Peyer's patch (tissue), 4 donors: ENCODE measurements around the gene GCLC. TPM values are rescaled to one million over a fixed set of nuclear protein-coding genes. Genes with fewer than 3 reads are reported as not detected.

Source experiments
- DNase-seq, 3 donors: peaks; one replicate each; pipeline ENCODE4 v3.0.0-alpha.2; 2017 to 2019
- H3K27ac ChIP-seq, 4 donors: fragments of 200-600 bp; sonication (generic); one replicate each; pipeline ENCODE4 v1.5.1; 2016 to 2019
- H3K27me3 ChIP-seq, 2 donors: fragments of 200-600 bp; sonication (generic); one replicate each; pipeline ENCODE4 v1.5.1; 2019
- H3K36me3 ChIP-seq, 3 donors: fragments of 200-600 bp; sonication (generic); one replicate each; pipeline ENCODE4 v1.5.1; 2016 to 2019
- H3K4me1 ChIP-seq, 4 donors: fragments of 200-600 bp; sonication (generic); one replicate each; pipeline ENCODE4 v1.5.1; 2016 to 2019
- H3K4me3 ChIP-seq, 4 donors: fragments of 200-600 bp; sonication (generic); 1 replicate in 3 of 4; 2 replicates in 1 of 4; pipeline ENCODE4 v1.5.1; 2016 to 2019; ENCODE audit warnings: mild to moderate bottlenecking in 1 of 4
- H3K9me3 ChIP-seq, 4 donors: fragments of 200-600 bp; sonication (generic); one replicate each; pipeline ENCODE4 v1.5.1; 2016 to 2019; ENCODE audit warnings: mild to moderate bottlenecking in 1 of 4
- POLR2A ChIP-seq, 2 donors: fragments of 450-650 bp; IDR thresholded peaks; one replicate each; pipeline ENCODE4 v1.5.1; 2017; ENCODE audit warnings: antibody characterized with exemption in 2 of 2, mild to moderate bottlenecking in 2 of 2, moderate library complexity in 2 of 2
- total RNA-seq, 4 donors: library from RNA; depleted of rRNA; stranded (reverse); fragments of >200 nt; gene quantifications; one replicate each; pipeline ENCODE4 v1.1.0, GENCODE V29; 2016
- TF ChIP-seq, protein P1 (sequence below), 6 experiments: fragments of 450-650 bp in 4 of 6; fragments of 200-600 bp in 2 of 6; sonication (generic) in 1 of 6; IDR thresholded peaks; one replicate each; pipeline ENCODE4 v1.5.1; 2017 to 2019; ENCODE audit warnings: antibody characterized with exemption in 6 of 6, mild to moderate bottlenecking in 3 of 6, moderate library complexity in 1 of 6

The GCLC gene
- total RNA-seq, 4 donors from 2014 or later, result 77.5 to 143 (median 126) TPM

DNA sequence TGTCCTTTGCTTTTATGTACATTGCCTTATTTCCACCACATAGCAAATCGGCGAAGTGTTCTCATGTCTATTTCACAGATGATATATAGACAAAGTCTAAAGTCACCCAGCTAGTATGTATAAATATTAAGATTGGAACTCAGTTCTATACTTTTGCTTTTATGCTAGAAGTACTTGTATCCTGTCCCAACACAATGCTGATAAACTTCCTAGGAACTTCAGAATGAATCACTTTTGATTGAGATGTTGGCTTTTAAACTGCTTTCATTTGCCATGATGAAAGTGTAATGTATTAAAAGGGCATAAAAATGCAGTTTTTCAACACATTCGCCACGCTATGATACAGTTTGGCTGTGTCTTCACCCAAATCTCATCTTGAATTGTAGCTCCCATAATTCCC, 50.8 kb downstream of the GCLC start:
- Histone ChIP-seq H3K27ac (no peak overlapping the region), H3K4me3 (no peak overlapping the region), H3K36me3 (peaks cover 0 to 7% (median 0%) of the 10 kb centered on the region in 3 donors), H3K4me1 (peaks cover 0 to 4% (median 0%) of the 10 kb centered on the region in 4 donors), H3K9me3 (no peaks in the 10 kb centered on the region), H3K27me3 (no peaks in the 10 kb centered on the region)
- TF ChIP-seq POLR2A (IDR thresholded peaks at IDR 0.05), result no peak
- TF ChIP-seq, protein P1, sequence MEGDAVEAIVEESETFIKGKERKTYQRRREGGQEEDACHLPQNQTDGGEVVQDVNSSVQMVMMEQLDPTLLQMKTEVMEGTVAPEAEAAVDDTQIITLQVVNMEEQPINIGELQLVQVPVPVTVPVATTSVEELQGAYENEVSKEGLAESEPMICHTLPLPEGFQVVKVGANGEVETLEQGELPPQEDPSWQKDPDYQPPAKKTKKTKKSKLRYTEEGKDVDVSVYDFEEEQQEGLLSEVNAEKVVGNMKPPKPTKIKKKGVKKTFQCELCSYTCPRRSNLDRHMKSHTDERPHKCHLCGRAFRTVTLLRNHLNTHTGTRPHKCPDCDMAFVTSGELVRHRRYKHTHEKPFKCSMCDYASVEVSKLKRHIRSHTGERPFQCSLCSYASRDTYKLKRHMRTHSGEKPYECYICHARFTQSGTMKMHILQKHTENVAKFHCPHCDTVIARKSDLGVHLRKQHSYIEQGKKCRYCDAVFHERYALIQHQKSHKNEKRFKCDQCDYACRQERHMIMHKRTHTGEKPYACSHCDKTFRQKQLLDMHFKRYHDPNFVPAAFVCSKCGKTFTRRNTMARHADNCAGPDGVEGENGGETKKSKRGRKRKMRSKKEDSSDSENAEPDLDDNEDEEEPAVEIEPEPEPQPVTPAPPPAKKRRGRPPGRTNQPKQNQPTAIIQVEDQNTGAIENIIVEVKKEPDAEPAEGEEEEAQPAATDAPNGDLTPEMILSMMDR (IDR thresholded peaks at IDR 0.05), result no peak
- DNase-seq, result no peak

DNA sequence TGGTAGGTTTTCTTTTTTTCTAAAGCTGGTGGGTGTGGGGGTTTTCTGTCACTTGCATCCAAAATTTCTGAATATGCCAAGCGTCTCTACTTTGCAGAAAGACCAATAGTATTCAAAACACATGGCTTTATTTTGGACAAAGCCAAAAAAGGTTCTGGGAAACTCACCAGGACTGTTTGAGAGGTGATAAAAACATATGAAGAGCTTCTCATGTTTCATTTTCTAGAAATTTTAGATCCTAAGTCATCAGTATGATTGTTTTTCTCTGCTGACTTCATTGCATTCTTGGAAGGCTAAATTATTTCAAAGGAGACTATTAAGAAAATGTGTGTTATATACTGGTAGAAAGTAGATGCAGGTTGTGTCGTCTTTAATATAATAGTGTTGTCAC, 51.3 kb downstream of the GCLC start:
- H3K27ac ChIP-seq, result no peak overlapping the region
- no peak overlapping the region for H3K4me3 ChIP-seq
- no peak for TF ChIP-seq POLR2A (IDR thresholded peaks at IDR 0.05)
- TF ChIP-seq, protein P1 (IDR thresholded peaks at IDR 0.05), result no peak
- H3K4me1 ChIP-seq, result peaks cover 0 to 4% (median 0%) of the 10 kb centered on the region in 4 donors
- no peak for DNase-seq
- H3K9me3 ChIP-seq, result no peaks in the 10 kb centered on the region
- peaks cover 0 to 2% (median 0%) of the 10 kb centered on the region in 3 donors for H3K36me3 ChIP-seq
- no peaks in the 10 kb centered on the region for H3K27me3 ChIP-seq

DNA sequence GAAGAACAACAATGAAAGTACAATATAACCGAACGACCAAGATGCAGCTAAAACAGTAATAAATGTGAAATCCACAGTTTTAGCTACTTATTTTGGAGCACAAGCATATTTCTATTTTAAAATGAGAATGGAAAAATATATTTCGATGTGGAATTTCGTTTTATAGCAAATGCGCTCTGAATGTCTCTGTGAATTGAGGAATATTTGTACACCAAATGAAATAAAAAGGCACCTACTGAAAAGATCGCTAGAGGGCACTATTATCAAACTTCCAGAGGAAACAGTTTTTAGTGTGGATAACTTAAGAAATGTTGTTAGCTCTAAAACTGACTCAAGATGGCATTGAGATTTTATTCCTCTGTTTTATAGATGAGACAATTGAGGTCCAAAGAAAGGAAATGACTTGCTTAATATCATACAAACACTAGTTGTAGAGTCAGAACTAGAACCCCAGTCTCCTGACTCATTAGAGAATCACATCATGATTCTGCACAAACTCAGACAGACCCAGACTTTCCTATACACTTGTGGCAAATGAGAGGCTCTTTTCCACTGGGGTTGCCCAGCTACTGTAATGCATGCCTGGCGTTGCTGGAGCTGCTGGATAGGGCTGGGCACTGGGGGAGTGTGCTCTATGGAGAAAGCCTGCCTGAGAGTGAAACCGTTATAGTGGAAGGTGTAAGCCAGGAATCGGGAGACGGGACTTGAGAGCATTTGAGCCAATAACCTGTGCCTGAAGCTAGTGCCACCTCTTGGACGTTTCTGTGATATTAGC, 51.9 kb downstream of the GCLC start:
- no peak overlapping the region for H3K27ac ChIP-seq
- H3K4me3 ChIP-seq, result no peak overlapping the region
- TF ChIP-seq POLR2A (IDR thresholded peaks at IDR 0.05), result no peak
- TF ChIP-seq, protein P1 (IDR thresholded peaks at IDR 0.05), result peak; percentile 48 to 88 (median 80)

DNA sequence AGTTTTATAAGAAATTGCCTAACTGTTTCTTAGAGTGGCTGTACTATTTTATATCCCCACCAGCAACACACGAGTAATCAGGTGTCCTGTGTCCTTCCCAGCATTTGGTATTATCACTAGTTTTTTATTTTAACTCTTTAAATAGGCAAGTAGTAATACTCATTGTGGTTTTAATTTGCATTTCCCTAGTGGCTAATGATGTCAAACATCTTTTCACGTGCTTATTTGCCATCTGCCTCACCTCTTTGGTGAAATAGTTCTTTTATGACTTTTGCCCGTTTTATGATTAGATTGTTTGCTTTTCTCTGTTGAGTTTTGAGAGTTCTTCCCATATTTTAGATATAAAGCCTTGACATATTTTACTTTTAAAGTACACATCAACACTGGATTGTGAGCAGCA, 57.8 kb downstream of the GCLC start:
- no peak overlapping the region for H3K4me3 ChIP-seq
- TF ChIP-seq, protein P1 (IDR thresholded peaks at IDR 0.05), result no peak
- TF ChIP-seq POLR2A (IDR thresholded peaks at IDR 0.05), result no peak
- no peaks in the 10 kb centered on the region for H3K4me1 ChIP-seq
- no peak for DNase-seq
- no peaks in the 10 kb centered on the region for H3K36me3 ChIP-seq
- H3K27me3 ChIP-seq, result no peaks in the 10 kb centered on the region
- H3K27ac ChIP-seq, result no peak overlapping the region
- H3K9me3 ChIP-seq, result no peaks in the 10 kb centered on the region

More for the DNA sequence above, 51.9 kb downstream of the GCLC start:
- no peaks in the 10 kb centered on the region for H3K36me3 ChIP-seq
- DNase-seq, result no peak
- H3K27me3 ChIP-seq, result no peaks in the 10 kb centered on the region
- no peaks in the 10 kb centered on the region for H3K9me3 ChIP-seq
- peaks cover 0 to 4% (median 0%) of the 10 kb centered on the region in 4 donors for H3K4me1 ChIP-seq

DNA sequence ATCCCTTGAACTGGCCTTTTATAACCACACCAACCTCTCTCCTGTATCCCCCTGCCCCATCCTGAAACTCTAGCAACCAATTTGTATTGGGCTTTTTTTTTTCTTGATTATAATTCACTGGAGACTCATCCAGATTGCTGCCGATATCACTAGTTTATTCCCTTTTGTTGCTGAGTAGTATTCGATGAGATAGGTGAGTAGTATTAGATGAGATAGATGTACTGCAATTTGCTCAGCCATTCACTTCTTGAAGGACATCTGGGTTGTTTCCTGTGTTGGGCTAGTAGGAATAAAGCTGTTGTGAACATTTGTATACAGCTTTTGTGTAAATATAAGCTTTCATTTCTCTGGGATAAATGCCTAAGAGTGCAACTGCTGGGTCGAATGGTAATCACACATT, 58.2 kb downstream of the GCLC start:
- TF ChIP-seq, protein P1 (IDR thresholded peaks at IDR 0.05), result no peak
- no peak for TF ChIP-seq POLR2A (IDR thresholded peaks at IDR 0.05)
- no peaks in the 10 kb centered on the region for H3K9me3 ChIP-seq
- no peak overlapping the region for H3K27ac ChIP-seq
- H3K27me3 ChIP-seq, result no peaks in the 10 kb centered on the region
- H3K4me3 ChIP-seq, result no peak overlapping the region
- H3K36me3 ChIP-seq, result no peaks in the 10 kb centered on the region
- no peak for DNase-seq
- H3K4me1 ChIP-seq, result no peaks in the 10 kb centered on the region
